GM18909 (cell line): ENCODE results near the gene APOD.
"Not testable (repeated sequence)": the region's sequence is repeated elsewhere in the genome, so short reads cannot be mapped to it uniquely, and the experiment has no call there.

Source experiments
- ATAC-seq: cut with Tn5 transposase; IDR thresholded peaks from one replicate; pipeline ENCODE4 v1.9.1; 2021; ENCODE audit warnings: mild to moderate bottlenecking; ENCODE audit not compliant: unreplicated experiment, poor library complexity

APOD gene

GRCh38 chr3:195583831-195584542, at the start of gene APOD:
Gene APOD (minus strand): TSS chr3:195583940. CDS start chr3:195579461, 4,479 bp downstream.
- no peak for ATAC-seq

GRCh38 chr3:195633351-195633750, 49.6 kb upstream of the APOD start:
- not testable (repeated sequence) for ATAC-seq

GRCh38 chr3:195632501-195633185, 48.9 kb upstream of the APOD start:
- not testable (repeated sequence) for ATAC-seq

- not testable (repeated sequence) for ATAC-seq
Measured at GRCh38 chr3:195632046-195632445, 48.3 kb upstream of the APOD start.

GRCh38 chr3:195630938-195631495, 47.3 kb upstream of the APOD start:
- ATAC-seq: not testable (repeated sequence)

- peak; percentile 30 for ATAC-seq
Measured at GRCh38 chr3:195630086-195630917, 46.6 kb upstream of the APOD start.

- ATAC-seq: not testable (repeated sequence)
Measured at GRCh38 chr3:195629682-195630081, 45.9 kb upstream of the APOD start.

GRCh38 chr3:195628386-195628920, 44.7 kb upstream of the APOD start:
- ATAC-seq: not testable (repeated sequence)

- ATAC-seq: not testable (repeated sequence)
Measured at GRCh38 chr3:195627515-195628385, 44.0 kb upstream of the APOD start.

GRCh38 chr3:195624603-195625560, 41.1 kb upstream of the APOD start:
- peak; percentile 80 for ATAC-seq

- ATAC-seq: not testable (repeated sequence)
Measured at GRCh38 chr3:195624171-195624570, 40.4 kb upstream of the APOD start.

GRCh38 chr3:195623217-195623965, 39.7 kb upstream of the APOD start:
- ATAC-seq: not testable (repeated sequence)

- ATAC-seq: not testable (repeated sequence)
Measured at GRCh38 chr3:195622523-195623170, 38.9 kb upstream of the APOD start.

- ATAC-seq: not testable (repeated sequence)
Measured at GRCh38 chr3:195622012-195622411, 38.3 kb upstream of the APOD start.

GRCh38 chr3:195621095-195621494, 37.4 kb upstream of the APOD start:
- not testable (repeated sequence) for ATAC-seq

GRCh38 chr3:195620476-195620875, 36.7 kb upstream of the APOD start:
- not testable (repeated sequence) for ATAC-seq
